GM18499 (cell line): ENCODE results near the gene DHRSX.
A peak's percentile ranks its signal among the peaks of the same experiment; 100 is the strongest.
"Not testable (repeated sequence)": the region's sequence is repeated elsewhere in the genome, so short reads cannot be mapped to it uniquely, and the experiment has no call there.

Experiments
- ATAC-seq: cut with Tn5 transposase; IDR thresholded peaks from one replicate; pipeline ENCODE4 v1.9.1; 2021; ENCODE audit warnings: moderate number of reproducible peaks; ENCODE audit not compliant: insufficient read depth, unreplicated experiment

Gene DHRSX, protein sequence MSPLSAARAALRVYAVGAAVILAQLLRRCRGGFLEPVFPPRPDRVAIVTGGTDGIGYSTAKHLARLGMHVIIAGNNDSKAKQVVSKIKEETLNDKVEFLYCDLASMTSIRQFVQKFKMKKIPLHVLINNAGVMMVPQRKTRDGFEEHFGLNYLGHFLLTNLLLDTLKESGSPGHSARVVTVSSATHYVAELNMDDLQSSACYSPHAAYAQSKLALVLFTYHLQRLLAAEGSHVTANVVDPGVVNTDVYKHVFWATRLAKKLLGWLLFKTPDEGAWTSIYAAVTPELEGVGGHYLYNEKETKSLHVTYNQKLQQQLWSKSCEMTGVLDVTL

DNA sequence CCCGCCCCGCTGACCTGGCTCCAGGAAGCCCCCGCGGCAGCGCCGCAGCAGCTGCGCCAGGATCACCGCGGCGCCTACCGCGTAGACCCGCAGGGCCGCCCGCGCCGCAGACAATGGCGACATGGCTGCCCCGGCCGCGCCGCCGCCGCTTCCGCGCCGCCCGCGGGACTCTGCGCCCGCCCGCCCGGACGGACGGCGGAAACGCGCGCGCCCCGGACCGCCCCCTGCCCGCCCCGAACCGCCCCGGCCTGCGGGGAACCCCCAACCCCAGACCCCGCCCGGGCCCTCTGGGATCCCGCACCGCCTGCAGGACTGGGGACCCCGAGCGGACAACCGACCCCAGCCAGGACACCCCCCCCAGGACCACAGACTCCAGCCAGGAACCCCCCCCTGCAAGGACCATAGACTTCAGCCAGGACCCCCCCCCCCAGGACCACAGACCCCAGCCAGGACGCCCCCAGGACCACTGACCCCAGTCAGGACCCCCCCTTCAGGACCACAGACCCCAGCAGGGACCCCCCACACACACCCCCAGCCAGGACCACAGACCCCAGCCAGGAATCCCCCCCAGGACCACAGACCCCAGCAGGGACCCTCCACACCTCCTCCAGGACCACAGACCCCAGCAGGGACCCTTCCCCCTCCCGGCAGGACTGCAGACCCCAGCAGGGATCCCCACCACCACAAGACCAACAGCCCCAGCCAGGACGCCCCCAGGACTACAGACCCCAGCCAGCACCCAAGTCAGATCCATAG, at the start of gene DHRSX, which contains the start of gene ZBED1:
TSS of gene DHRSX (minus strand) at position 174 of the 756 bp plus-strand sequence. CDS start at position 123, 51 bp downstream.
TSS of gene ZBED1 (minus strand) at position 174 of the 756 bp plus-strand sequence. CDS start 10,257 bp downstream, outside the sequence.
- ATAC-seq, result no peak

- ATAC-seq, result no peak
Measured at GRCh38 chrX:2549876-2550275, 49.1 kb upstream of the DHRSX start.

GRCh38 chrX:2548711-2549423, 48.1 kb upstream of the DHRSX start:
- no peak for ATAC-seq

- ATAC-seq, result no peak
Measured at GRCh38 chrX:2547736-2548135, 47.0 kb upstream of the DHRSX start.

- ATAC-seq, result no peak
Measured at GRCh38 chrX:2546496-2546895, 45.7 kb upstream of the DHRSX start.

DNA sequence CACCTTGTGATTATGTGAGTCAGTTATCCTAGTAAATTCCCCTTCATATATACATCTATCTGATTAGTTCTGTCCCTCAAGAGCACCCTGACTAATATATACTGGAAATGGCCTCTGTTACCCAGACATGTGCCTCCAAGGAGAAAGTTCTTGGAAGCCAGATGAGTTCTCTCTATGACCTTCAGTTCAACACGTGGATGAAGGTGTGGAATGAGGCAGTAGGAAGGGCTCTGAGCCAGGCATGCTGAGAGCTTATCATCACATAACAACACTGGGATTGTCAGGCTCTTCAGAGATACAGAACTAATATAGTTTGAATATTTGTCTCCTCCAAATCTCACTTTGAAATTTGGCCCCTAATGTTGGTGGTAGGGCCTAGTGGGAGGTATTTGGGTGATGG, 44.4 kb upstream of the DHRSX start:
- no peak for ATAC-seq

DNA sequence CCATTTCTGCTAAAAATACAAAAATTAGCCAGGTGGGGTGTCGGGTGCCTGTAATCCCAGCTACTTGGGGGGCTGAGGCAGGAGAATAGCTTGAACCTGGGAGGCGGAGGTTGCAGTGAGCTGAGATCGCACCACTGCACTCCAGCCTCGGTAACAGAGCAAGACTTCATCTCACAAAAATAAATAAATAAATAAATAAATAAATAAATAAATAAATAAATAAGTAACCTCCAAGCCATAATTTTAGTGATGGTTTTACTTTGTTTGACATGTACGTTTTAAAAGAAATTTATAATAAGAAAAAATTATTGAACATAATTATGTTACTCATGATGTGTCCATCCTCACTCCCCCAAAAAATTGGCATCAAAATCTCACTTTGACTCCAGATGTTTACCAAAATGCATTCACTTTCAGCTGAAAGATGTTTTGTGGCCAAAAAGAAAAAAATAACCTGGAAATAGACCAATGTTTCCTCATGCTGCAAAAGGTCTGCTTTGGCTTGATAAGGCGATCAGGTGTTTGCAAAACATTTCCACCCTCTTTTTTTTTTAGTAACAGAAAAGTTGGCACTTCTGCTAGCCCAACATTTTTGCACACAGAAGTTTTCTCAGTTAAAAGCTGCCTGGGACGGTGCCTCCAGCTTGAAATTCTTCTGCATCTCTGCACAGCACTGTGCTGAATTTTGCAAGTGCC, 42.2 kb upstream of the DHRSX start:
- no peak for ATAC-seq

DNA sequence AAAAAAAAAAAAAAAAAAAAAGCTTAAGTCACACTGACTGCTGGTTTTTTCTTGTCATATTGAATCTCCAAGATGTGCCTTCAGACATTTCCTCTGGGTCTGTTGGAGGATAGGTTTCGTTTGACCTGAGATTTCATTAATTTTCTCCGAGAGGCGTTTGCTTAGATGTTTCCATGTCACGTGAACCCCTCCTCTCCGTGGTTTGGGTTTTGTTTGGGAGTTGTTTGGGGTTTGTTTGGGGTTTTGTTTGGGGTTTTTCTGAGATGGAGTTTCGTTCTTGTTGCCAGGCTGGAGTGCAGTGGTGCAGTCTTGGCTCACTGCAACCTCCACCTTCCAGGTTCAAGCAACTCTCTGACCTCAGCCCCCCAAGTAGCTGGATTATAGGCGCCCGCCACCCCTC, 40.8 kb upstream of the DHRSX start:
- no peak for ATAC-seq

- no peak for ATAC-seq
Measured at GRCh38 chrX:2540426-2540947, 39.7 kb upstream of the DHRSX start.

GRCh38 chrX:2539586-2539985, 38.8 kb upstream of the DHRSX start:
- ATAC-seq, result no peak

DNA sequence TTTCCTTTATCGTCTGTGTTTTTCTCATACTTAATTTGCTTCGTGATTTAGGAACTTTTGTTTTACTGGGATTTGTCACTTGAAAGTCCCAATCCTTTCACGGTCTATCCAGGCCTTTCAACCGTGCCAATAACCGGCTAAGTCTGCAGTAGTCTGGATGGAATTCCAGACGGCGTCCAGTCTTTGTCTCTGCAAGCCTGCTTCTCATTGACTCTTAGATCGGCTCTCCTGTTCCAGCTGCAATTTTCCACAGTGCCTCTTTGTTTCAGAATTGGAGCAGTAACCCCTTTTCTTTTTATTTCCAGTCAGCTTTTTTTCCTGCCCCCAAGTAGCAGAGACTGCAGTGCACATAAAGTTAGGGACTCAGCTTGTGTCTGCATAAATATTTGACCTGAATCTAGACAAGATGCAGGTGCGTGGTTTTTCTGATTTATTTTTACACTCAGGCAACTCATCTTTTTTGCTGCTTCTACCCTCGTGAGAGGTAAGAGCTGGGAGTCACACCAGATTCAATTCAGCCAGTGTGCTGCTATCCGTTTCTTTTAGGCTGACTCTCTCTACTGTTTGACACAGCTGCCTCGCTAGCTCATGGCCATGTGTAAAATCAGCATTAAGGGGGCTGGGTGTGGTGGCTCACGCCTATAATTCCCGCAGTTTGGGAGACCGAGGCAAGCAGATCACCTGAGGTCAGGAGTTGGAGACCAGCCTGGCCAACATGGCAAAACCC, 37.4 kb upstream of the DHRSX start:
- no peak for ATAC-seq

- no peak for ATAC-seq
Measured at GRCh38 chrX:2536974-2537373, 36.2 kb upstream of the DHRSX start.

GRCh38 chrX:2536141-2536540, 35.4 kb upstream of the DHRSX start:
- ATAC-seq, result no peak

- ATAC-seq, result not testable (repeated sequence)
Measured at GRCh38 chrX:2534261-2535021, 33.7 kb upstream of the DHRSX start.

GRCh38 chrX:2533424-2533823, 32.6 kb upstream of the DHRSX start:
- no peak for ATAC-seq

GRCh38 chrX:2526390-2526789, 25.6 kb upstream of the DHRSX start:
- ATAC-seq, result no peak

DNA sequence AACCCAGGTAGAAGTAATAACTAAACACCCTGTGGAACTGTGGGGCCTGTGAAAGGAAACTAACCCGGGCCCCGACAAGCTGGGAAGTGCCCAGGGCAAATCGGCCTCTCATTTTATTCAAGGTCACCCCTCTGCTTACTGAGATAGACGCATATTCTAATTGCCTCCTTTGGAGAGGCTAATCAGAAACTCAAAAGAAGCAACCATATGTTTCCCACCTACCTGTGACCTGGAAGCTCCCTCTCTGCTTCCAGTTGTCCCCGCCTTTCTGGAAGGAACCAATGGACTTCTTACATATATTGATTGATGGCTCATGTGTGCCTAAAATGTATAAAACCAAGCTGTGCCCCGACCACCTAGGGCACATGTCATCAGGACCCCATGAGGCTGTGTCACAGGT, 23.1 kb upstream of the DHRSX start:
- ATAC-seq, result no peak

DNA sequence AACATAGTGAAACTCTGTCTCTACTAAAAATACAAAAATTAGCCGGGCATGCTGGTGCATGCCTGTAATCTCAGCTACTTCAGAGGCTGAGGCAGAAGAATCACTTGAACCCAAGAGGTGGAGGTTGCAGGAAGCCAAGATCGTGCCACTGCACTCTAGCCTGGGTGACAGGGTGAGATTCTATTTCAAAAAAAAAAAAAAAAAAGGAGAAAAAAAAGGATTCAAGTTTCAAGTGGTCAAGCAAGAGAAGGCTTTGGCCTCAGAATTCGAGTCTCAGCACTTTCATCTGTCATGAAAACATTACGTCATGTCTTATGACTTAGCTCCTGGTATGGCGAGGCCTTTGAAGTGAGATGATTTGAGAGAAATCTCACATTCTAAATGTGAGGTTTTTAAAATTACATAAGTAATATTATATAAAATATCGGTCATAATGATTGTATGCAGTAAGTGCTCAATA, 21.2 kb upstream of the DHRSX start:
- peak; percentile 16 for ATAC-seq
